Activated T-cell treated with anti-CD3 and anti-CD28 coated beads, Interleukin-2, amount 50 U/mL, for 72 hours (primary cell): ENCODE measurements around the gene PANX1. TPM values are rescaled to one million over a fixed set of nuclear protein-coding genes. Genes with fewer than 3 reads are reported as not detected.

Experiments used
- ATAC-seq, 2 donors: fragments of 150-1000 bp; cut with Tn5 transposase; replicated peaks in 1 of 2; 2 replicates each; pipeline ENCODE4 v1.10.0; 2021; ENCODE audit warnings: moderate library complexity in 2 of 2, mild to moderate bottlenecking in 1 of 2
- DNase-seq, 2 donors: peaks; one replicate each; pipeline ENCODE4 v3.0.0; 2021 to 2022; ENCODE audit warnings: mixed read lengths in 1 of 2
- H3K27ac Mint-ChIP-seq: one replicate; pipeline ENCODE4 v1.8.0; 2022; ENCODE audit warnings: mild to moderate bottlenecking, moderate library complexity, mixed read lengths
- H3K27me3 Mint-ChIP-seq: one replicate; pipeline ENCODE4 v1.8.0; 2022; ENCODE audit warnings: low read depth, mixed read lengths
- H3K36me3 Mint-ChIP-seq, 2 donors: one replicate each; pipeline ENCODE4 v1.8.0; 2022; ENCODE audit warnings: mixed read lengths in 2 of 2, mild to moderate bottlenecking in 1 of 2; ENCODE audit not compliant: insufficient read depth in 2 of 2
- H3K4me1 Mint-ChIP-seq: one replicate; pipeline ENCODE4 v1.8.0; 2022; ENCODE audit warnings: low read depth, mixed read lengths
- H3K4me3 Mint-ChIP-seq, 2 donors: one replicate each; pipeline ENCODE4 v1.8.0; 2022; ENCODE audit warnings: mild to moderate bottlenecking in 2 of 2, mixed read lengths in 2 of 2, moderate library complexity in 2 of 2
- H3K9me3 Mint-ChIP-seq, 2 donors: one replicate each; pipeline ENCODE4 v1.8.0; 2022; ENCODE audit warnings: mixed read lengths in 2 of 2
- total RNA-seq, 2 donors: library from RNA; stranded (reverse); gene quantifications; one replicate each; pipeline ENCODE4 v1.2.3, GENCODE V29; 2022

Gene PANX1
- total RNA-seq, 2 donors from 2014 or later, result 10.3 to 13.5 TPM

DNA sequence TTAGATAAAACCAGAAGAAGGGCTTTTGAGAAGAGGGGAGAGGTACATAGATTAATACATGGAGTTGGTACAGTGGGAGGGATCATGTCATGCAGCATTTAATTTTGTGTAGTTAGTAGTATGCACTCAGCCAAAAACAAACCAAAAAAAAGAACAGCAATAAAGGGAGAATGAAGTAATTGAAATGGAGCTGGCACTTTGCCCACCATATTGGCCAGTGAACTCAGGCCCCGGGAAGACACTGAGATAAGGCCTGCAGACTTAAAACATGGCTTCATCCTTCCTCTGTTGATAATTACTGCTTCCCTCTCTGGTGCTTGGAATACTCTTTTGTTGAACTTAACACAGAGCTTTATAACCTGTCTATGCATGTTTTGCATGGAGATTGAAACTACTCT, 3.1 kb downstream of the PANX1 start:
- no peaks in the 10 kb centered on the region for H3K27me3 Mint-ChIP-seq
- no peak overlapping the region for H3K27ac Mint-ChIP-seq
- ATAC-seq, result no peak
- no peak overlapping the region for H3K4me3 Mint-ChIP-seq
- H3K36me3 Mint-ChIP-seq, result peaks cover 0 to under 1% of the 10 kb centered on the region in 2 donors
- H3K9me3 Mint-ChIP-seq, result peaks cover 0 to under 1% of the 10 kb centered on the region in 2 donors
- no peak for DNase-seq
- peaks cover 52% of the 10 kb centered on the region for H3K4me1 Mint-ChIP-seq

DNA sequence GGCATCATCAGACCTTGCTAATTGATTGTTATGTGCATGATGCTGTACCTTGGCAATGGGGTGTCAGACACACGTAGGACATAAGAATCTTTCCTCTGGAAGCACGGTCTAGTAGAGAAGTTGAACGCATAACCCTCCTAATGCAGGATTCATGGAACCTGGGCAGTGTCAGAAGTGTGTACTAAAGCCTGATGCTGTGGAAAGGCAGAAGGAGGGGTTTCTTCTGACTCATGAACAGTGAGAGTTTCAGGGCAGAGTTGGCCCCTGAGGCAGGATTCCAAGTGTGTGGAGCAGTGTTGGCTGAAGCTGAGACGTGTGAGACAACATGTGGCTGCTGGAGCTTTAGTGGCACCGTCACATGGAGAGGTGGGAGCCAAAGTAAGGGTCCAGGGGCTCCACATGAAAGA, 3.5 kb downstream of the PANX1 start:
- Mint-ChIP-seq H3K36me3 (peaks cover 0 to 2% of the 10 kb centered on the region in 2 donors), H3K4me3 (no peak overlapping the region), H3K4me1 (peaks cover 52% of the 10 kb centered on the region), H3K27ac (no peak overlapping the region), H3K27me3 (no peaks in the 10 kb centered on the region), H3K9me3 (peaks cover 0 to 1% of the 10 kb centered on the region in 2 donors)
- no peak for DNase-seq
- ATAC-seq, result no peak

DNA sequence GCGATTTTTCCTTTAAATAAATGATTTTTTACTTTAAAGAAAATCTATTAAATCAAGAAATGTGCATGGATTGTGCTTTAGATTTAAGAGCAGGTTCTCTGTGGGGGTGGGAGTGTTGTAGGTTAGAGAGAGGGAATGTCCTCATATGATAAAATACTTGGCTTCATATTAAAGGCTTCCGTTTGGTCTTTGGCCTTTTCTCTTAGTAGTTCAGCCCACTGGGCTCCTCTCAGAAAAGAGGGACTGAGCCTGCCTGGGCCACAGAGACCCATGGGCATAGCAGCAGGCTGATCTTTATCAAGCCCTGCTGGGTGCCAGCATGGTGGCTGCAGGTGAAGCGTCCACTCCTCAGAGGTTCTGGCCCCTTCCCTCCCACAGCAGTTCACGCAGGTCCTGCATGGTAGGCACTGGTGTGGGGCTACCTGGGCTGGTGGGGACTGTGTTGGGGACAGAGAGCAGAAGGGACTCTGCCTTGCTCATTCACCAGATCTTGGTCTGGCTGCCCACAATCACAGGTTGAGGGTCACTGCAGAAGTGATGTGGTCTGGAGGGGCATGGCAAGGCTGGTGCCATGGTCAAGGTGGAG, 4.3 kb downstream of the PANX1 start:
- no peaks in the 10 kb centered on the region for H3K27me3 Mint-ChIP-seq
- H3K36me3 Mint-ChIP-seq, result peaks cover 0 to 2% of the 10 kb centered on the region in 2 donors

GRCh38 chr11:94133752-94134151, 5.1 kb downstream of the PANX1 start:
- H3K4me1 Mint-ChIP-seq, result peaks cover 44% of the 10 kb centered on the region
- ATAC-seq, result no peak

More for the DNA sequence above, 4.3 kb downstream of the PANX1 start:
- H3K9me3 Mint-ChIP-seq, result peaks cover 0 to 1% of the 10 kb centered on the region in 2 donors
- H3K27ac Mint-ChIP-seq, result no peak overlapping the region
- no peak for ATAC-seq
- H3K4me1 Mint-ChIP-seq, result peaks cover 47% of the 10 kb centered on the region
- no peak overlapping the region for H3K4me3 Mint-ChIP-seq
- no peak for DNase-seq

GRCh38 chr11:94134651-94135512, 6.2 kb downstream of the PANX1 start:
- H3K4me1 Mint-ChIP-seq, result peaks cover 48% of the 10 kb centered on the region
- H3K9me3 Mint-ChIP-seq, result peaks cover 0 to 1% of the 10 kb centered on the region in 2 donors
- peak; percentile 92 to 97 for ATAC-seq
- H3K27ac Mint-ChIP-seq, result peak overlapping the region; percentile 64
- H3K27me3 Mint-ChIP-seq, result no peaks in the 10 kb centered on the region
- H3K4me3 Mint-ChIP-seq, result peak overlapping the region; percentile 53 to 59
- peaks cover 0 to 2% of the 10 kb centered on the region in 2 donors for H3K36me3 Mint-ChIP-seq
- peak; percentile 53 to 58 for DNase-seq

More at GRCh38 chr11:94133752-94134151, 5.1 kb downstream of the PANX1 start:
- no peak for DNase-seq
- peaks cover 0 to 2% of the 10 kb centered on the region in 2 donors for H3K36me3 Mint-ChIP-seq
- no peaks in the 10 kb centered on the region for H3K27me3 Mint-ChIP-seq
- no peak overlapping the region for H3K4me3 Mint-ChIP-seq
- H3K27ac Mint-ChIP-seq, result no peak overlapping the region
- H3K9me3 Mint-ChIP-seq, result peaks cover 0 to 1% of the 10 kb centered on the region in 2 donors

DNA sequence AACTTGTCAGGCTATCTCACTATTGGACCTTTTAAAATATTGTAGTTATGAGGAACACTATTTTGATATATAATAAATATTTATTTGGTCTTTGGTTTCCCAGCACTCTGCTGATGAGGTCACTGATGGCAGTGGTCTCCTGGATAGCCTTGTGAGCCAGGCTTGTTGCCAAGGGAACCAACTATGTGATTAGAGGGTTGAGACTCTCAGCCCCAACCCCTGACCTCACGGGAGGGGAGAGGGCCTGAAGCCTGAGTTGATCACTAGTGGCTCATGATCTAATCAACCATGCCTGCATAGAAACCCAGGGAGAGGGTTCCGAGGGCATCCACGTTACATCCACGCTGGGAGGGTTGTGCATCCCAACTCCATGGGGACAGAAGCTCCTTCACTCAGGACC, 10.8 kb downstream of the PANX1 start:
- ATAC-seq (no peak), DNase-seq (no peak)
- Mint-ChIP-seq H3K4me1 (peaks cover 61% of the 10 kb centered on the region), H3K27me3 (no peaks in the 10 kb centered on the region), H3K4me3 (no peak overlapping the region), H3K36me3 (peaks cover 0 to 2% of the 10 kb centered on the region in 2 donors), H3K9me3 (peaks cover 0 to 1% of the 10 kb centered on the region in 2 donors), H3K27ac (no peak overlapping the region)

GRCh38 chr11:94140154-94140655, 11.6 kb downstream of the PANX1 start:
- no peaks in the 10 kb centered on the region for H3K27me3 Mint-ChIP-seq

DNA sequence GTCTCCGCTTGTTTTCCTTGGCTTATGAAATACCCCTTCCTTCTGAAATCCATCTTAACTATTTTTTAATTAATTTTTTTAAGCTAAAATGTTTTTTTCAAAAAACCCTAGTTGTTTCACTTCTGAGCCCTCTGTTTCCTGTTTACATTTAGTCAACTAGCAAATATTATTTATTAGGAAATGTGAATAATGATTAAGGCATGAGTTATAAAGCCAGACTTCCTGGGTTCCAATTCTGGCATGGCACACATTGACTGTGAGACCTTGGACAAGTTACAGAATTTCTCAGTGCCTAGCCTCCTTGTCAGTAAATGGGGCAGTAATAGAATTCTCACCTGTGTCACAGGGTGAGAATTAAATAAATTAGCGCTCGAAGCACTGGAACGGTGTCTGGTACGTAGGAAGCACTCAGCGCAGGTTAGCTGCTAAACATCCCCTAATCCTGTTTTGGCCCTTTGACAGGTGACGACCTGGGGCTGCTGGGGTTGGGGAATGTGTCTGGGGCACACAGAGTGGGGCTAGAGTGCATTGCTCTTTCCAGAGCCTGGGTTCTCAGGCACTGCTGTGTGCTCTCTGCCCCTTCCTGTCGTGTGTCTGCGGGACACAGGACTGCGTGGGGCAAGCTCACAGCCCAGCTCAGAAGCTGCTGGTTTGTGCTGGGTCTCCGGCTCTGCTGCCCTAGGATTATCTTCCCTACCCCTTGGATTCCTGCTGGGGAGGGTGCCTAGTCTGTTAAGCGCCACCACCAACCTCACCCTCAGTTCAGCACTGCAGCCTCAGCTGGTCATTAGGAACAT, 13.1 kb downstream of the PANX1 start:
- Mint-ChIP-seq H3K4me3 (no peak overlapping the region), H3K27ac (no peak overlapping the region), H3K27me3 (no peaks in the 10 kb centered on the region), H3K9me3 (peaks cover 0 to 1% of the 10 kb centered on the region in 2 donors), H3K36me3 (peaks cover 0 to 1% of the 10 kb centered on the region in 2 donors), H3K4me1 (peaks cover 62% of the 10 kb centered on the region)
- no peak for ATAC-seq
- DNase-seq, result no peak

More at GRCh38 chr11:94140154-94140655, 11.6 kb downstream of the PANX1 start:
- Mint-ChIP-seq H3K4me3 (no peak overlapping the region), H3K27ac (no peak overlapping the region), H3K36me3 (peaks cover 0 to 2% of the 10 kb centered on the region in 2 donors), H3K9me3 (peaks cover 0 to 1% of the 10 kb centered on the region in 2 donors), H3K4me1 (peaks cover 62% of the 10 kb centered on the region)
- DNase-seq (no peak), ATAC-seq (no peak)

DNA sequence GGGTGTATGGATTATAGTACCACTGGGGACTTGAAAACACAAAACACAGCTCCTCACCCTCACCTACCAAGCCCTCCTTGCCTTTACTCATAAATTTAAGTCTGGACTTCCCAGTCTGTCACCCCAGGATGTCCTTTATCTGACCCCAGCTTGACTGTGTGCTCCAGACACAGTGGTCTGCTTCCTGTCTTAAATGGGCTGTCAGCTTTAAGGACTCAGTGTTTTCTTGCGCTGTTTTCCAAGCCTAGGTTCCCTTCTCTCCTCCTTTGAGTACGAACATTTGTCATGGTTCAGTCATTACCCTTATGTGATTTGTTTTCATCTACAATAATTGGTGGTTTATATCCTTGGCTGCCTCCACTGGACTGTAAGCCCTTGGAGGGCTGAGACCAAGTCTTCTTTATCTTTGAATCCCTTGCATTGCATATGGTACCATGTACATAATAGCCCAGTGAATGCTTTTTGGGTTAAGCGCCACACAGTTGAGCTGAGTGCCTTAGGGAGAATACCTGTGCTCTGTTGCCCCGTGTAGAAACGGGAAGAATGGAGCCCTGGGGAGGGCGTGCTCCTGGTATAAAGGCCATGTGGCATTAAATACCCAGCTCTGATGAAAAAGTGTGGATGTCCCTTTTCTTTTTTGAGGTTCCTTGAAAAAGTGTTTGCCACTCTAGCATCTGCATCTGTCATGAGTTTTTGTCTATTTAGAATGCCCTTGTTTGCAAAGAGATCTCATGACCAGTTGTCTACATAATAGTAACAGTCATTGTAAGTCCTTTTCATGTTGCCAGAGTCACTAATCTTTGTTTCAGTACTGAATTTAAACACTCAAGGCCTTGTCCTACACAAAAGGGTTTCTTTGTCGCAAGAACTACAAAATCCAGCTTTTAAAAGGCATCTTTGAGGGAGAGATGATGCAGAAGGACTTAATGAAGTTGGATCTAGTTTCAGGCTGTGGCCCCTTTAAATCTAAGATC, 14.0 kb downstream of the PANX1 start:
- H3K27ac Mint-ChIP-seq, result no peak overlapping the region
- DNase-seq, result no peak
- peaks cover 64% of the 10 kb centered on the region for H3K4me1 Mint-ChIP-seq
- ATAC-seq, result peak in 1 of 2 donors; percentile 37
- H3K27me3 Mint-ChIP-seq, result no peaks in the 10 kb centered on the region
- H3K4me3 Mint-ChIP-seq, result no peak overlapping the region
- H3K36me3 Mint-ChIP-seq, result no peaks in the 10 kb centered on the region
- no peaks in the 10 kb centered on the region for H3K9me3 Mint-ChIP-seq

GRCh38 chr11:94144216-94144615, 15.6 kb downstream of the PANX1 start:
- H3K27ac Mint-ChIP-seq, result no peak overlapping the region
- H3K9me3 Mint-ChIP-seq, result no peaks in the 10 kb centered on the region
- H3K4me1 Mint-ChIP-seq, result peaks cover 80% of the 10 kb centered on the region
- DNase-seq, result no peak
- H3K27me3 Mint-ChIP-seq, result no peaks in the 10 kb centered on the region
- no peak overlapping the region for H3K4me3 Mint-ChIP-seq
- no peaks in the 10 kb centered on the region for H3K36me3 Mint-ChIP-seq
- ATAC-seq, result no peak

DNA sequence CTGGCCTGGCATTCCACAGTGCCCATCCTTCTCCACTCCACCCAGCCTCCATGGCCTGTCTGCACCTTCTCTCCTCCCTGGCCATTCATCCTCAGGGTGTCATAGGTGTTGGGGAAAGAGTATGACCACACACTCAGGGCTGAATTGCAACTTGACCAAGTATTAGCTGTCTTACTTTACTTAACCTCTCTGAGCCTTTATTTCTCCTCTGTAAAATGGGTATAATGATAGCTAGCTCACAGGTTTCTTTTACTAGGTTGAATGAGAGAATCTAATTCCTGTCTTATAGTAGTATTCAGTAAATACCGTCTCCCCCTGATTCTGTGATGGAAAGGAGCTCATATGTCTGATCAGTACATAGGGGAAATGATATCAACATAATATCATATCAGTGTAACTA, 16.0 kb downstream of the PANX1 start:
- Mint-ChIP-seq H3K4me1 (peaks cover 82% of the 10 kb centered on the region), H3K27me3 (no peaks in the 10 kb centered on the region), H3K27ac (no peak overlapping the region), H3K36me3 (no peaks in the 10 kb centered on the region), H3K9me3 (no peaks in the 10 kb centered on the region), H3K4me3 (no peak overlapping the region)
- ATAC-seq, result no peak
- DNase-seq, result no peak

DNA sequence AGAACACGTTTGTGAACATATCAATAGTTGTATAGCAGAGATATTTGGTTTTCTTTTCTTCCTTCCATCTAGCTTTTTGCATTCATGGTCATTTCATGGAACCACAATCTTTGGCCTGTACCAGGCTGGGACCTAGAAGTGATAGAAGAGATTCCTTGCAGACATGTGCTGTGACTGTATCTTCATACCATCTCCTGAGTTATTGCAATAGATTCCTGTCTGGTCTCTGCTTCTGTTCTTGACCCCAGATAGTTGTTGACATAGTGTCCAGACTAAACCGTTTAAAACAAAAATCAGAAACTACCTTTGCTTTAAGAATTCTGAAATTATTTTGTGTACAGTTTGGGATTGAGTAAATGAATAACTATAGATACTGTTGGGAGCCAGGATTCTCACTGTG, 16.8 kb downstream of the PANX1 start:
- Mint-ChIP-seq H3K36me3 (no peaks in the 10 kb centered on the region), H3K27me3 (no peaks in the 10 kb centered on the region), H3K4me1 (peaks cover 80% of the 10 kb centered on the region), H3K4me3 (no peak overlapping the region), H3K27ac (no peak overlapping the region), H3K9me3 (no peaks in the 10 kb centered on the region)
- ATAC-seq (no peak), DNase-seq (no peak)
